GM21619 (cell line): ENCODE measurements around the gene NOD2.

Experiments used
- ATAC-seq: cut with Tn5 transposase; IDR thresholded peaks from one replicate; pipeline ENCODE4 v1.9.1; 2021; ENCODE audit not compliant: unreplicated experiment

Gene NOD2

DNA sequence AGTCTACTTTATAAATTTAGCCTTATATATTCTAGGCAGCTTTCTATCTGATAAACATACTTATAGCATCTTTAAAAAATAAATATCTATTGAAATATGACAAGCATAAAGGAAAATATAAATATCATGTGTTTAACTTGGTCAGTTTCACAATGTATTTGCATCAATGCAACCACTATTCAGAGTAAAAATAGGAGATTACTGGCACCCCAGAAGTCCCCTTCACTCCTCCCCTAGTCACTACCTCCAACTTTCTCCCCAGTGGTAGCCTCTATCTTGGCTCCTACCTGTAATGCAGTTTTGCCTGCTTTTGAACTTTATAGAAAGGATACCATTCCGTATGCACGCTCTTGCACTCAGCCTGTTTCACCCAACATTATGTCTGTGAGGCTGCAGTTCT is 3.2 kb upstream of the NOD2 start:
- no peak for ATAC-seq

DNA sequence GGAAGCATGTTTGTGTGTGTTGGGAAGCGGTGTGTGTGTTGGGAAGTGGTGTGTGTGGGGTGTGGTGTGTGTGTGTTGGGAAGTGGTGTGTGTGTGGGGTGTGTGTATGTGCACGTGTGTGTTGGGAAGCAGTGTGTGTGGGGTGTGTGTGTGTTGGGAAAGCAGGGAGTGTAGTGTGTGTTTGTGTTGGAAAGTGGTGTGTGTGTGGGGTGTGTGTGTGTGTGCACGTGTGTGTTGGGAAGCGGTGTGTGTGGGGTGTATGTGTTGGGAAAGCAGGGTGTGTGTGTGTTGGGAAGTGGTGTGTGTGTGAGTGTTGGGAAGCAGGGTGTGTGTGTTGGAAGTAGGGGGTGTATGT is 785 bp upstream of the NOD2 start:
- no peak for ATAC-seq

DNA sequence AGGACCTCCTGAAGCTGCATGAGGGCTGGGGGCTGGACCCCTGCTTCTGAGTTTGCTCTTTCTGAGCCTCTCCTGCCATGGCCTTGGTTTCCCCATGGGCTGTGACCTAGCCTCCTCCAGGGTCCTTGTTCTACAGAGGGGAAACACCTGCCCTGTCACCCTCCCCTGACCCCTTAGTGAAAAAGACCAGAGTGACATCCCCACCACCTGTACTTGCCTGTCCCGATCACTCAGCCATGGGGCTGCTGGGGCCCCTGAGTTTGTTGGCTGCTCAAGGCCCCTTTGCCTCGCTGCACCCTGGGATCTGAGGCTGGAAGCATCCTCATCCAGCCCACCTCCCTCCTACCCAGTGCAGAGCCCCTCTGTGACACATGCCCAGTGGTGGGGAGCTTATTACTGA is 800 bp downstream of the NOD2 start:
- ATAC-seq: no peak

DNA sequence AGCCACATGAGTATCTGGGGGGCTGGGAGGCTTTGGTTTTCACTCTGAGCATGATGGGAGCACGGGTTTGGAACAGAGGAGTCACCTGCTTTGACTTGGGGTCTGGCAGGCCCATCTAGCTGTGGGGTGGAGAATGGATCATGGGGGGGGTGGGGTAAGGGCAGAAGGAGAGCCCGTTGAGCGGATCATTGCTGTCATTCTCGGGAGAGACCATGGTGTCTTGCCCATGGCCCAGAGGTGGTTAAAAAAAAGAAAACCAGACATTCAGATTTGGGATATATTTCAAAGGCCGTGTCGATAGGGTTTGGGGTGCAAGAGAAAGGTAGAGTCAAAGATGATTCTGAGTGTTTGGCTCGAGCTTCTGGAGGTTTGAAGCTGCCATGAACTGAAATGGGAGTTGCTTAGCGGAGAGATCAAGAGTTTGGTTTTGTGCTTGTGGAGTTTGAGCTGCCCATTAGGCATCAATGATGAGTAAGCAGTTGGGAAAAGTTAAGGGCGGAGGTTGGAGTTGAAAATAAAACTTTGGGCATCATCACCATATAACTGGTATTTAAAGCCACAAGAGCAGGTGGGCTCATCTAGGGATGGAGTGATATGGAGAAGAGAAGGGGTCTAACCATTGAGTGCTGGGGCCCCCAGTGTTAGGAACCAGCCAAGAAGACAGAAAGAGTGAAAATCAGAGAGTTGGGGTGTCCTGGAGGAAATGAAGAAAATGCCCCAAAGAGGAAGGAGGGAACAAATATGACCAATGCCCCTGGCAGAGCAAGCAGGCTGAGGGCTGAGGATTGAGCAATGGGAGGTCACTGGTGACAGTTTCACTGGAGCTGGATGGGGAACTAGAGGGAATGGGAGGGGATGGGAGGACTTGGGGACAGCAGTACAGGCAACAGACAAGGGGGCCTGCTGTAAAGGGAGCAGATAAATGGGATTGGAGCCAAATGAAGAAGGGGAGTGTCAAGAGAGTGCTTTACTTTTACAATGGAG is 1.9 kb downstream of the NOD2 start:
- no peak for ATAC-seq

DNA sequence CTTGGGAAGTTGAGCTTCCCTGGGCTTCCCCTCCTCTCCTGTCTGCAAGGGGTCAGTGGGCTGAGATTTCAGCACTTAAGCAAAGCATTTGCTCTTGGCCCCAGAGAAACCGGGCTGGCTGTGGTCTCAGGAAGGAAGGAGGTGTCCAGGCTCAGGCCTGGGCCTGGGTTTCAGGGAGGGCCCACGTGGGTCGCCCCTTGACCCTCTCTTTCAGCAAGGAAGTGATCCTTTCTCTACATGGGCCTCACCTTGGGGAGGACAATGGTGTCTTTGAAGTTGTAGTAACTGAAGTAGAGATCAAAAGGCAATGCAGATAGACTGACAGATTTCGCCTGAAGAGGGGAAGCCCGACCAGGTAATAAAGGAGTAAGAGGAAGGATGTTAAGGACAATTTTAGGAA is 2.7 kb downstream of the NOD2 start:
- ATAC-seq: peak; percentile 26

DNA sequence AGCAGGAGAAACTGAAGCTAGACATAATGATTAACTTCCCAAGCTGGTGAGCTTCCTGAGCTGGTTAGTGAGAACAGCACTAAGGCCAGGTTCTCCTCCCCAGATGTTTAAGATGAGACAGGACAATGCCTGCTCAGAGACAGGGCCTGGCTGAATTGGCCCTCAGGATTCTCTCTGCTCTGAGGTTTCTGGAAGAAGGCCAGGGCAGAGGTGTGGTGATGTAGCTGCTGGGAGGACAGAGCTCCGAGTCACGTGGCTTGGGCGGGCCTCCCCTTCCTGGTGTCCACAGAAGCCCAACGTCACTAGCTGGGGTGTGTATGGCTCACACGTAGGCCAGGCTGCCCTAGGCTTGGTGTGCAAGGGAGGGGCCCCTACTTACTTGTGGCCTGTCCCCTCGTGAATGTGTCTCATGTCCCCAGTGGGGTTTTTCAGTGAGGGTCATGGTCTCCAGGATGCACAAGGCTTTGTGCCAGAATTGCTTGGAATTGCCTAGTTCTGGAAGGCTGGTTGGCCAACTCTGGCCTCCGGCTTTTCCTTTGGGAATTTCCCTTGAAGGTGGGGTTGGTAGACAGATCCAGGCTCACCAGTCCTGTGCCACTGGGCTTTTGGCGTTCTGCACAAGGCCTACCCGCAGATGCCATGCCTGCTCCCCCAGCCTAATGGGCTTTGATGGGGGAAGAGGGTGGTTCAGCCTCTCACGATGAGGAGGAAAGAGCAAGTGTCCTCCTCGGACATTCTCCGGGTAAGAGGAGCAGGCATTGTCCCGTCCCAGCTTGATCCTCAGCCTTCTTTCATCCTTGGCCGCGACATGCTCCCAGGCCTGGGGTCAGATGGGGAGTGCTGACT is 3.4 kb downstream of the NOD2 start:
- ATAC-seq: peak; percentile 51

GRCh38 chr16:50697421-50697715 is 4.0 kb downstream of the NOD2 start:
- ATAC-seq: no peak

DNA sequence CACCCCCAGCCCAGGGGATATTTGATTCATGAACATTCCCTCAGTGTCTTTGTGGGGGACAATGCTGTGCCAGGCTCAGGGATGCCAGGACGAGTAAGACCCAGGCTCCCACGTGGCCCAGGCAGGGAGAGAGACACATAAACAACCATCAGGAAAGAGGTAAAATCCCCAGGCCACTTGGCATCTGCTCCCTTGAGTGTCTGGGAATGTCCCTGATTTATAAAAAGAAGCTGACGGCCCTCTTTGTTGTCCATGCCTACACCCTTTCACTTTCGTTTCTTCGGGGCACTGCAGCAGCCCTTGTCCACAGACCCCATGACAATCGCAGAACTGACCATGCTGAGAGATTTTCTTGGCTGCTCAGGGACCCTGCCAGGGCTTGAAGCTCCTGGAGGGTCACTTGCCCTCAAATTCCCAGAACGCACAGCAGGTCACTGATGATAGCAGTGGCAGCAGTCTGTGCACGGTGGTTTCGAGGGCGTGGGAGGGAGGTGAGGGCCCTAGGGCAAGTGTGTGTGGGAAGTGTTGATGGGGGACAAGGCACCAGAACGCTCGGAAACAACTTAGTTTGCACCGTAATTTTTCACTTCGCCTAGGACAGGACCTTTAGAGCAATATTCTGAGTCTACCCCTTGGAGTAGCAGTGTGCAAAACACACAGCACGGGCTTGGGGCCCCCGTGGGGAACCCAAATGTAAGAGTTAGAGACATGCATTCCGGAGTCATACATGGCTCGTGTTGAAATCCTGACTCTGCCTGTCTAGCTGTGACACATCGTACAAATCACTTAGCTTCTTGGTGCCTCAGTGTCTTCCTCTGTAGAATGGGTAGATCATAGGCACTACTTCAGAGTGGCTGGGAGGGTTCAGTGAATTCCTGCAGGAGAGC is 4.7 kb downstream of the NOD2 start:
- peak; percentile 43 for ATAC-seq

GRCh38 chr16:50699326-50700159 is 6.1 kb downstream of the NOD2 start:
- ATAC-seq: no peak

GRCh38 chr16:50702725-50703124 is 9.3 kb downstream of the NOD2 start:
- no peak for ATAC-seq

- ATAC-seq: no peak
Observed at GRCh38 chr16:50704245-50704644, 10.8 kb downstream of the NOD2 start.

DNA sequence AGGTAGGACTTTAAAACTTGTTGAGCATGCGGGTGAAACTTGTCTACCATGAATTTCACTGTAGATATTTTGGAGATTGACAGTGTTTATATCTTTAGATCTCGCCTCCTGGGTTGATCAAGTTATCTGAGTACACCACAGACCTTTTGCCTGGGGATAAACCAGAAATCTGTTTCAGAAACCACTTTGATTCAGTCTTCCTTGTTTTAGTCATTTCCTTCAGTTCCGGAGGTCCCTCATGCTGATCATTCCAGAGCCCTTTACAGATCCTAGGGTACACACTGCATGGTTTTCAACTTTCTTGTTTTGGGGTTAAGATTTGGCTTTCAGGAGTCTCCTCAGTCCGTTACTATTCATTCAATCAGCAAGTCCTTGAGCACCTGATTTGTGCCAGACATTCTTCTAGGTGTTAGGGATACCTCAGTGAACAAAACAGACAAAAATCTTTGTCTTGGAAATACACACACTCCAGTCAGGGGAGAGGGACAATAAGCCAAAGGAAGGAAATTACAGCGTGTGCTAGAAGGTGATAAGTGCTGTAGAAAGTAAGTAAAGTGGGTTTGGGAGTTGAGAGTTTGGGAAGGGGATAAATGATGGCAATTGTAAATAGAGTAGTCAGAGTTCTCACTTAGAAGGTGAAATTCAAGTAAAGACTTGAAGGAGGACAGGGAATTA is 12.2 kb downstream of the NOD2 start:
- no peak for ATAC-seq

- no peak for ATAC-seq
Observed at GRCh38 chr16:50706250-50706649, 12.8 kb downstream of the NOD2 start.

- no peak for ATAC-seq
Observed at GRCh38 chr16:50708373-50709060, 15.1 kb downstream of the NOD2 start.

GRCh38 chr16:50709061-50709684 is 15.8 kb downstream of the NOD2 start:
- no peak for ATAC-seq

DNA sequence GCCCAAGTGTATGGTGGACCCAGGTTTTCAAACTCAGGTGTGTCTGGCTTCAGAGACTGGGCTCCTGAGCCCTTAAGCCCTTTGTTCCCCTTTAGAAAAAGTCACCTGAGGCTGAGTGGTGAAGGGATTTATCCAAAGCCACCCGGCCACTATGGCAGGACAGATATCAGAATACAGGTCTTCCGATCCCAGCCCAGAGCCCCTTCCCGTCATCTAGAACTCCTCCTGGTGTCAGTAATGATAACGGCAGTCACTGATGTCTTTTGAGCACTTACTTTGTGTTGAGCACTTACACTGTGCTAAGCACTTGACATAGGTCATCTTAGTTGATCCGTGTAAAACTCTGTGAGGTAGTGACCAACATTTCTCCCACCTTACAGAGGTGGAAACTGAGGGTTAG is 16.6 kb downstream of the NOD2 start:
- ATAC-seq: no peak

DNA sequence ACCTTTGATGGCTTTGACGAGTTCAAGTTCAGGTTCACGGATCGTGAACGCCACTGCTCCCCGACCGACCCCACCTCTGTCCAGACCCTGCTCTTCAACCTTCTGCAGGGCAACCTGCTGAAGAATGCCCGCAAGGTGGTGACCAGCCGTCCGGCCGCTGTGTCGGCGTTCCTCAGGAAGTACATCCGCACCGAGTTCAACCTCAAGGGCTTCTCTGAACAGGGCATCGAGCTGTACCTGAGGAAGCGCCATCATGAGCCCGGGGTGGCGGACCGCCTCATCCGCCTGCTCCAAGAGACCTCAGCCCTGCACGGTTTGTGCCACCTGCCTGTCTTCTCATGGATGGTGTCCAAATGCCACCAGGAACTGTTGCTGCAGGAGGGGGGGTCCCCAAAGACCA is 17.6 kb downstream of the NOD2 start:
- ATAC-seq: no peak

DNA sequence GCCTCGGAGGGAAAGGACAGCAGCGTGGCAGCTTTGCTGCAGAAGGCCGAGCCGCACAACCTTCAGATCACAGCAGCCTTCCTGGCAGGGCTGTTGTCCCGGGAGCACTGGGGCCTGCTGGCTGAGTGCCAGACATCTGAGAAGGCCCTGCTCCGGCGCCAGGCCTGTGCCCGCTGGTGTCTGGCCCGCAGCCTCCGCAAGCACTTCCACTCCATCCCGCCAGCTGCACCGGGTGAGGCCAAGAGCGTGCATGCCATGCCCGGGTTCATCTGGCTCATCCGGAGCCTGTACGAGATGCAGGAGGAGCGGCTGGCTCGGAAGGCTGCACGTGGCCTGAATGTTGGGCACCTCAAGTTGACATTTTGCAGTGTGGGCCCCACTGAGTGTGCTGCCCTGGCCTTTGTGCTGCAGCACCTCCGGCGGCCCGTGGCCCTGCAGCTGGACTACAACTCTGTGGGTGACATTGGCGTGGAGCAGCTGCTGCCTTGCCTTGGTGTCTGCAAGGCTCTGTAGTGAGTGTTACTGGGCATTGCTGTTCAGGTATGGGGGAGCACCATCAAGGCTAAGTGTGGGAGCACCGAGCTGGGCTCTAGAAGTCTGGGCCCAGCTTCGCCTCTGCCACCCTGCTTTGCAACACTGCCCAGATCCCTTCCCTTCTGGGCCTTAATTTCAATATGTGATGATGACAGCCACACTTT is 18.6 kb downstream of the NOD2 start:
- ATAC-seq: no peak
